SK-N-MC (cell line): ENCODE data around the gene SMIM10L1.

Source experiments
- DNase-seq: peaks from one replicate; pipeline ENCODE4 v3.0.0-alpha.2; 2011; ENCODE audit warnings: low read depth, low spot score
- H3K27ac ChIP-seq: fragments of 200-600 bp; sonication (generic); 2 replicates; pipeline ENCODE4 v1.5.1; 2016; ENCODE audit warnings: mixed run types
- H3K36me3 ChIP-seq: fragments of 200-600 bp; sonication (generic); 2 replicates; pipeline ENCODE4 v1.6.1; 2017; ENCODE audit warnings: antibody characterized with exemption, low read length, mixed read lengths; ENCODE audit not compliant: insufficient read depth
- H3K4me3 ChIP-seq: fragments of 200-600 bp; sonication (generic); 2 replicates; pipeline ENCODE4 v1.5.1; 2016
- H3K9ac ChIP-seq: fragments of 200-600 bp; sonication (generic); 2 replicates; pipeline ENCODE4 v1.8.0; 2017; ENCODE audit warnings: mixed run types, mixed read lengths; ENCODE audit not compliant: insufficient read length
- H3K9me3 ChIP-seq: fragments of 200-600 bp; sonication (generic); 2 replicates; pipeline ENCODE4 v1.6.1; 2017; ENCODE audit warnings: low read depth, mild to moderate bottlenecking, antibody characterized with exemption, low read length, moderate library complexity, mixed read lengths
- EZH2 ChIP-seq: fragments of 200-600 bp; sonication (generic); IDR thresholded peaks from one replicate; pipeline ENCODE4 v1.6.1; 2017; ENCODE audit warnings: antibody characterized with exemption
- FOXP2 ChIP-seq: optimal IDR thresholded peaks from 2 replicates; pipeline ENCODE3; 2011; ENCODE audit warnings: mild to moderate bottlenecking, moderate library complexity; ENCODE audit not compliant: insufficient read depth; ENCODE audit errors: extremely low read length, control extremely low read depth
- POLR2AphosphoS5 ChIP-seq: IDR thresholded peaks from 2 replicates; pipeline ENCODE4 v1.6.1; 2012; ENCODE audit warnings: mild to moderate bottlenecking, low read depth, low read length, borderline replicate concordance

The SMIM10L1 gene

DNA sequence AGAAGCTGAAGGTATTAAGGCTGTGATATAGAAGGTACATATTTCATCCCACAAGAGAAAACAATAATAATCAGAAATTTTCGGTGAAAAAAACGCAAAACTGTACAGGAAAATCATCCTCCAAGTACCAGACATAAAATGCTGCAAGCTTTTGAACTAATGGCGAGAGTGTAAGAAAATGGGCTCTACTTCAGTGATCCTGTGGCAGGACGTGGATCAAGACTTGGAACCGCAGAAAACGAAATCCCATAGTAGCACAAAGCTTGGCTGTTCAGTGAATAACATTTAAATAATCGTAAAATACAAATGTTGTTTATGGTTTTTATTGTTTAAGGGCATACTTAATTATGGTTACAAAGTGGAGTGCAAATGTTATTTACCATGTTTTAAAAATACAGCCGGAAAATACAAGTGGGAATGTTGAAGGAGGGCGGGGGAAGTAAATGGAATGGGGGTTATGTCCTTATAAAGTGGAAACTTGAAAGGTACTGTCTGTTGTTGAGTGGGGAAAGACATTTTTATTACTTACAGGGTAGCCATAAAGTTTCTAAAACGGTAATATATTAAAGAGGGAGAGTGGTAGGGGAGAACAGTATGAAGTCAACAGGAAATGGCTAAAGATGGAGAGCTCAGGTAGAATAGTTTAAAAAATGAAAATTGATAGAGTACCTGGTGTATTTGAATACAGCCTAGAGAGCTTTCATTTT lies 1.1 kb downstream of the SMIM10L1 start:
- H3K36me3 ChIP-seq, result peaks cover 33% of the 10 kb centered on the region
- no peak for DNase-seq
- H3K27ac ChIP-seq, result no peak overlapping the region

DNA sequence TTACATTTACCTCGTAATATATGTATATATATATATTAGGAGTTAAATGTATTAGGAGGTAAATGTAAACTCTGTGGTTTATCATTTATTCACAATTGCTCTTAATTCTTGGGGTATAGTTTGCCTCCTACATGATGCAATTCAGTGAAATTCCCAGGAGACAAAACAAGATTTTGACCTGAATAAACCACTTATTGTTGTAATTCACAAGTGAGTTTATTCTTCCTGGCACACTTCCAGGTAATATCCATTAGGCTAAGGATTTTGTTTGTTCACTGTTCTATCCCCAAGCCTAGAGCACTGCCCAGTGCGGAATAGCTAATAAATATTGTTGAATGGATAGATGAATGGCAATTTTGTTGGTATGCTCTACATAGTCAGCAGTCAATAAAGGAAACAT lies 3.0 kb downstream of the SMIM10L1 start:
- no peak for TF ChIP-seq POLR2AphosphoS5
- TF ChIP-seq EZH2, result no peak
- DNase-seq, result no peak
- H3K9me3 ChIP-seq, result no peaks in the 10 kb centered on the region

More for the DNA sequence above, 1.1 kb downstream of the SMIM10L1 start:
- Histone ChIP-seq H3K9me3 (no peaks in the 10 kb centered on the region), H3K4me3 (peak overlapping the region; percentile 84), H3K9ac (peak overlapping the region; percentile 87)
- TF ChIP-seq POLR2AphosphoS5 (no peak), FOXP2 (no peak), EZH2 (no peak)

DNA sequence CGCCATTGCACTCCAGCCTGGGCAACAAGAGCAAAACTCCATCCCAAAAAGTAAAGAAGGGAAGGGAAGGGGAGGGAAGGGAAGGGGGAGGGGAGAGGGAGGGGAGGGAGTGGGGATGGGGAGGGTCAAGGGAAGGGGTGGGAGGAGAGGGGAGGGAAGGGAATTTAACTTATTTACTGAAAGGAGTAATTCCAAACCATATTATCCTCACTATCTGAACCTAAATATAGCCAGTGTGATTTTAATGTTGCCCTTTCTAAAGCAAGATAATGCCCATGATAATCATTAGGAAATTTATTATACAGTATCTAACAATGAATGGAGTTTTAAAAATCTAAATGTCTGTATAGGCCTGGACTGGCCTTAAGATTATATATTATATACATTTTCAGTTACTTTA lies 7.3 kb downstream of the SMIM10L1 start:
- no peak overlapping the region for H3K4me3 ChIP-seq
- no peak for DNase-seq
- peaks cover 3% of the 10 kb centered on the region; the same call in 1 of the 2 replicates for H3K36me3 ChIP-seq
- no peak overlapping the region for H3K9ac ChIP-seq
- TF ChIP-seq EZH2 (no peak), FOXP2 (no peak), POLR2AphosphoS5 (no peak)
- H3K9me3 ChIP-seq, result no peaks in the 10 kb centered on the region
- no peak overlapping the region for H3K27ac ChIP-seq

More for the DNA sequence above, 3.0 kb downstream of the SMIM10L1 start:
- H3K9ac ChIP-seq, result no peak overlapping the region
- H3K27ac ChIP-seq, result no peak overlapping the region
- H3K4me3 ChIP-seq, result no peak overlapping the region
- H3K36me3 ChIP-seq, result peaks cover 19% of the 10 kb centered on the region

DNA sequence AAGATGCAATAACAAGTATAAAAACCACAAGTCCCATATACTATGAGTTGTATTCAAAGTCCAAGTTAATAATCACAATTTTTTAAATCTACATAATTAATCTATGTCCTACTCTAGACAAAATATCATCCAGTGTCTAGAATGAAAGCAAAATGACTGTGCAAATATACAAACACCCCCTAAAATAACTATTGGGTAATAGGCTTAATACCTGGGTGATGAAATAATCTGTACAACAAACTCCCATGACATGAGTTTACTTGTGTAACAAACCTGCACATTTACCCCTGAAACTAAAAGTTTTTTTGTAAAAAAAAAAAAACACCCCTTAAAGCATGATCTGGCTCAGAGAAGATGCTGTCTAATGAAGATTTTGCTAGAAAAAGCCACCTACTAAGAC lies 11.5 kb downstream of the SMIM10L1 start:
- no peak for DNase-seq
- Histone ChIP-seq H3K9ac (no peak overlapping the region), H3K27ac (no peak overlapping the region), H3K36me3 (no peaks in the 10 kb centered on the region), H3K9me3 (no peaks in the 10 kb centered on the region), H3K4me3 (no peak overlapping the region)
- no peak for TF ChIP-seq EZH2
- TF ChIP-seq POLR2AphosphoS5, result no peak
- TF ChIP-seq FOXP2, result no peak

DNA sequence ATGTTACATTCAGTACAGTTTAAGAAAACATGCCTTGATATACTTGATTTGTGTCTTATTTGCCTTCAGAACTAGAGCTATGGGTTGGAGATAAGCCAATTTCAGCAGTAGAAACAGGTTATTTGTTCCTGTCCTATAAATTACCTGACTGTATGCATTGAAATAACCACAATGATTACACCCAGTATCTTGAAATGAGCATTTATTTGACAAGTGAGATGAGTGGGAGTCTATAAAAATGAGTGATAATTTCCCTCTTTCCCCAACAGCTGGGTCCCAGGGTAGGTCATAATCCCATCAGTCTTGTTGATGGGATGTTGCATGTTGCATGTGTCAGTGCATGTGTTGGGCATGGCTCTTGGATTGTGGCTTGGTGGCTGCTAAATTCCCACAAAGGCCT lies 12.0 kb downstream of the SMIM10L1 start:
- H3K9ac ChIP-seq, result no peak overlapping the region
- DNase-seq, result no peak
- H3K27ac ChIP-seq, result no peak overlapping the region
- H3K9me3 ChIP-seq, result no peaks in the 10 kb centered on the region
- H3K4me3 ChIP-seq, result no peak overlapping the region
- TF ChIP-seq EZH2, result no peak
- no peak for TF ChIP-seq POLR2AphosphoS5
- no peak for TF ChIP-seq FOXP2
- H3K36me3 ChIP-seq, result no peaks in the 10 kb centered on the region

DNA sequence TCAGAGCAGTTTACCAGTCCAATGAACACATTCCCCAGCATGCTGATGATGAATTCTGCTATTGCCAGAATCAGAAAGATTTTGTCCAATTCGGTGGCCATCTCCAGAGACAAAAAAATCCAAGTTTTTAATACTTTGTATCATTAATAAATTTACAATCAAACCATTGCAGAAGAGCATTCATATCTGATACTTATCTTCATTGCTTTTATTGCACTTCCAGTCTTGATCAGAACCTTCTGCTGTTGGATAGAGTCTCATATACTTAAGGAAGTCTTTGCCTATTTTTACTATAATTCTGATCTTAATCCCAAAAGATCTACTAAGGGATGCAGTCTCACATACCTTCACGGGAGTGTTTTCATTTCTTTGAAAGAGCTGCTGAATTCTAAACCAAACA lies 15.8 kb downstream of the SMIM10L1 start, which contains the start of gene TAS2R42:
TSS of gene TAS2R42 (minus strand) at position 101 of the 400 bp plus-strand sequence. CDS start at position 101, 0 bp downstream.
- no peak for DNase-seq
- no peak within 1 kb of the TSS for H3K9ac ChIP-seq
- H3K27ac ChIP-seq, result no peak within 1 kb of the TSS
- no peaks in the 10 kb centered on the region for H3K36me3 ChIP-seq
- TF ChIP-seq FOXP2 (no peak), POLR2AphosphoS5 (no peak), EZH2 (no peak)
- no peaks in the 10 kb centered on the region for H3K9me3 ChIP-seq
- no peak within 1 kb of the TSS for H3K4me3 ChIP-seq

DNA sequence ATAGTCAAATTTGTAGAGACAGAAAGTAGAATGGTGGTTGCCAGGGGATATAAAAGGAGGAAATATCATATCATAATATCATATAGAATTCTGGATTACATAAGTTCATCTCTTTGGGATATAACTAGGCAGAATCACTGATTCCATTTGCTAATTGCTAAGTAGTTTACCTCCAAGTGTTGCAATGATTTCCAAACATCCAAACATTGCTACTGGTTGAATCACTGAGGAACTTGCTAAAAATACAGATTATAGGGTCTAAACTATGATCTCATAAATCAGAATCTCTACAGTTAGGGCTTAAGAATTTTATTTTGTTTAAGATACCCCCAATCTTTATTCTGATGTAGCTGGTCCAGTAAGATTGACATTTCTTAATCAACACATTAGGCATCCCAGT lies 31.8 kb downstream of the SMIM10L1 start:
- H3K27ac ChIP-seq, result peak overlapping the region; percentile 84
- DNase-seq, result no peak
- no peak overlapping the region for H3K9ac ChIP-seq
- TF ChIP-seq EZH2 (no peak), FOXP2 (no peak), POLR2AphosphoS5 (no peak)
- H3K9me3 ChIP-seq, result peaks cover 5% of the 10 kb centered on the region; the same call in 1 of the 2 replicates
- peaks cover 8% of the 10 kb centered on the region; the same call in 1 of the 2 replicates for H3K36me3 ChIP-seq
- H3K4me3 ChIP-seq, result no peak overlapping the region

DNA sequence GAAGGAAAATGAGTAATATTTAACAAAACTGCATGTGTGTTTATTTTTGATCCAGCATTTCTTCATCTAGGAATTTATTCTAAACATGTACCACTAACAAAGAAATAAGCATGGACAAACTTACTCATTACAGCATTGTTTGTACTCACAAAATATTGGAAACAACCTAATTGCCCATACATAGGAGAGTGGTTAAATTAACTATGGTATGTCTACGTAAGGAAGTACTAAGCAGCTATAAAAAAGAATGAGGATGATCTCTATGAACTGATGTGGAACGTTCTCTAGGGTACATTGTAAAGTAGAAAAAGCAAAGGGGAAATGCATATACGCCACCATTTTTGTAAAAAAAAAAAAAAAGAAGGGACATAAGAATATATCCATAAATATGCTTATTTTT lies 33.2 kb downstream of the SMIM10L1 start:
- Histone ChIP-seq H3K27ac (peak overlapping the region; percentile 84; the same call in 1 of the 2 replicates), H3K9ac (no peak overlapping the region), H3K36me3 (peaks cover 8% of the 10 kb centered on the region; the same call in 1 of the 2 replicates), H3K9me3 (peaks cover 5% of the 10 kb centered on the region; the same call in 1 of the 2 replicates), H3K4me3 (no peak overlapping the region)
- TF ChIP-seq POLR2AphosphoS5 (no peak), FOXP2 (no peak), EZH2 (no peak)
- DNase-seq, result no peak

DNA sequence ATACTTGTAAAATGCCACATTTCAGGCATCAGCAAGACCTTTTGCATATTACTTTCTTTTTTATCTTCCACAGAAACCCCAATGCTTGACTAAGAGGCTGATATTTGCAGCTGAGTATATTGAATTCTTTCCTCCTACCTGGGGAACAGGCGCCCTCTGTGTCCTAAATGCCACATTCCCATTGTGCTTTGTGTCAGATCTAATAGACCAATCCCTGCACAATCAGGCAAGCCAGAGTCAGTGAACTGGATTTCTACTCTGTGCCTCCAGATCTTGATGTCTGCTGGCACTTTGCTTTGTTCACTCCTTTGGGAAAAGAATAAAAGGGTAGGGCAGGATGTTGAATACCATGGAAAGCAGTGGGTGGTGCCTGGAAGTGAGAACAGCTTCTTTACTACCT lies 38.1 kb downstream of the SMIM10L1 start:
- Histone ChIP-seq H3K36me3 (0 out of 2 replicates have a peak, but pooled peaks cover 1% of the 10 kb centered on the region), H3K9me3 (0 out of 2 replicates have a peak, but pooled peaks cover 2% of the 10 kb centered on the region), H3K4me3 (no peak overlapping the region), H3K27ac (no peak overlapping the region), H3K9ac (no peak overlapping the region)
- no peak for DNase-seq
- TF ChIP-seq POLR2AphosphoS5, result no peak
